GM11168 (cell line): Measurements from ENCODE around the gene TRIM54.

ENCODE experiments used
- in situ Hi-C: fragments of 300-500 bp; cut with MboI; formaldehyde crosslinking; loops from one replicate; pipeline ENCODE4 v1.12.0; 2022; ENCODE audit warnings: low sequenced_read_pairs; ENCODE audit not compliant: unreplicated experiment

Gene TRIM54

GRCh38 chr2:27281855-27282559 is at the start of gene TRIM54:
Gene TRIM54 (plus strand): TSS chr2:27282429. CDS start chr2:27282732, 303 bp downstream.
- in situ Hi-C loops = no loop called here

GRCh38 chr2:27233341-27233740 is 48.9 kb upstream of the TRIM54 start:
- in situ Hi-C loops = no loop called here

GRCh38 chr2:27236136-27236535 is 46.1 kb upstream of the TRIM54 start:
- in situ Hi-C loops = no loop called here

GRCh38 chr2:27236626-27237025 is 45.6 kb upstream of the TRIM54 start:
- in situ Hi-C loops = no loop called here

- in situ Hi-C loops = no loop called here
Observed at GRCh38 chr2:27237341-27237945, 44.8 kb upstream of the TRIM54 start.

GRCh38 chr2:27238976-27239375 is 43.3 kb upstream of the TRIM54 start:
- in situ Hi-C loops = no loop called here

GRCh38 chr2:27240406-27240805 is 41.8 kb upstream of the TRIM54 start:
- in situ Hi-C loops = no loop called here

GRCh38 chr2:27241761-27242613 is 40.2 kb upstream of the TRIM54 start:
- in situ Hi-C loops = no loop called here

GRCh38 chr2:27242614-27242951 is 39.6 kb upstream of the TRIM54 start:
- in situ Hi-C loops = no loop called here

GRCh38 chr2:27243391-27244130 is 38.7 kb upstream of the TRIM54 start:
- in situ Hi-C loops = no loop called here

GRCh38 chr2:27245116-27245515 is 37.1 kb upstream of the TRIM54 start:
- in situ Hi-C loops = no loop called here

- in situ Hi-C loops = no loop called here
Observed at GRCh38 chr2:27245626-27246025, 36.6 kb upstream of the TRIM54 start.

GRCh38 chr2:27247893-27248292 is 34.3 kb upstream of the TRIM54 start:
- in situ Hi-C loops = no loop called here

GRCh38 chr2:27249159-27249890 is 32.9 kb upstream of the TRIM54 start:
- in situ Hi-C loops = no loop called here

- in situ Hi-C loops = no loop called here
Observed at GRCh38 chr2:27249891-27250651, 32.2 kb upstream of the TRIM54 start.

- in situ Hi-C loops = no loop called here
Observed at GRCh38 chr2:27250652-27251379, 31.4 kb upstream of the TRIM54 start.

GRCh38 chr2:27251766-27252165 is 30.5 kb upstream of the TRIM54 start:
- in situ Hi-C loops = no loop called here

GRCh38 chr2:27255187-27255586 is 27.0 kb upstream of the TRIM54 start:
- in situ Hi-C loops = no loop called here

GRCh38 chr2:27255660-27256059 is 26.6 kb upstream of the TRIM54 start:
- in situ Hi-C loops = no loop called here
